Hematopoietic multipotent progenitor cell treated with erythropoietin and hydrocortisone succinate and interleukin-3 and kit ligand, for 15 days (in vitro differentiated cells): ENCODE measurements around the gene ADARB2.

Source experiments
- DNase-seq: peaks from one replicate; pipeline ENCODE4 v3.0.0-alpha.2; 2015; ENCODE audit warnings: low spot score

ADARB2 gene

DNA sequence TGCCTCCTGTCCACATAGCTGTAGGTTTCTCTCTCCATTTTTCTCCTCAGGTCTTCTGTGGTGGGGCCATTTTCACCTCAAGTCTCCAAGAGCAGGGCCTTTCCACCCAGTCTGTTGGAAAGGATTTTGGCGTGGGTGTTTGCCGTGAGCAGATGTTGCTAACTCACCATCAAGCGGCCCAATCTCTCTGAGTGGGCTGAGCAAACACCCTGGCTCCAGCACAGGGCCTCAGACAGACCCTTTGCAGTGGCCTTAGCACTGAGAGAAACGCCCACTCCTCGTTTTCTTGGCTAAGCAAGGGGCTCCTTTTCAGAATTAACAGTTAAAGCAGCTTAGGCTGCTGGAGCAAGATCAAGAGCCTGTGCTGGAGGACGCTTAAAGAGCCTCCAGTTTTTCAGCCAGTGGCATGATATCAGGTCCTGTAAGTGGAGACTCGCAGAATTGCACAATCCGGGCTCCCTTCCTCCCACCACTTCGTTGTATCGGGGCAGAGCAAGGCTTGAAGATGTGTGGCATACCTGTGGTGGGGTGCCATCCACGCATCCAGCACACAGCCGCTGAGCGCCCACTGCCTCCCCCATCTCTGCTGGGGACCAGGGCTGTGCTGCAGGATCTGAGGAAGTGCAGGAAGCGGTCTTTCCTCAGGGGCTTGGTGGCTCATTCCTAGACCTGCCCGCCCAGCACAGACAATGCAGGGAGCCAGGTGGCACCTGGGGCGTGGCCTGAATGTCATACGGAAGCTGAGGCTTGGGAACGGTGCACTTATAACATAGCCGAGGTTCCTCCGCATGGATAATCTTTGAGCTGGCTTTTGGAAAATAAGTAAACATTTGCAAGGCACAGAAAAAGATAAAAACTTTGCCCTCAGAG, 142.7 kb downstream of the ADARB2 start:
- no peak for DNase-seq

DNA sequence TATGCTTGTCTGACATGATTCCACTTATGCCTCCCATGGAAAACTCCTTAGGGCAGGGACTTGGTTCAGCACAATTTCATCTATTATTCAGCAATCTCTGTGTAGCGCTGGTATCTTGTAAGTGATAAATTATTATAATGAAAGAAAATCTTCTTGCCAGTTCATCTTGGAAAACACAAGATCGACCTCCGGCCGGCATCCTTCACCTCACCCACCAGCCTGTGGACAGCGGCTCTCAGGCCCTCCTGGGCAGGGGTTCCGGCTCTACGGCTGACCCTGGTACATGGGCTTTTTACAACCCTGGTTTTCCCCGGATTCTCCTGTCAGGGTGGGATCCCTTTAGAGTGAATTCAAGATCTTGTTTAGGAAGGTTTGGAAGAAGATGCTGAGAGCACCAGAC, 145.6 kb downstream of the ADARB2 start:
- DNase-seq, result no peak

DNA sequence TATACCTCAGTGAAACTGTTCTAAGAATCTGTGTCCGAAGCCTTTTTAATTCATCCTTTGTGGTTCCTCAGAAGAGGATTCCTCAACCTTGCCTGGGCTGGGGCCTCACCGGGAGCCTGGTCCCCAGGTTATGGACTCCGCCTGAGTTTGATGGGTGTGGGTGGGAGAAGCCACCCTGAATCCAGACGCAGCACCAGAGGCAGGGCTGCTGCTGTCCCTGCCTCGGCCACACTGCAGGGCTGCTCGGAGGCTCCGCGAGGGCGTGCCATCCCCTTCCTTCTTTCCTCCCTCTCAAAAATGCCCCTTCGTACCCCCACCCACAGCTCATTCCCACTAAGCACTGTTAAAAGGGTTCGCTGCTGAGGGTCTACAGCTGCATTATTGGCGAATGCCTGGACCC, 146.3 kb downstream of the ADARB2 start:
- DNase-seq, result no peak

DNA sequence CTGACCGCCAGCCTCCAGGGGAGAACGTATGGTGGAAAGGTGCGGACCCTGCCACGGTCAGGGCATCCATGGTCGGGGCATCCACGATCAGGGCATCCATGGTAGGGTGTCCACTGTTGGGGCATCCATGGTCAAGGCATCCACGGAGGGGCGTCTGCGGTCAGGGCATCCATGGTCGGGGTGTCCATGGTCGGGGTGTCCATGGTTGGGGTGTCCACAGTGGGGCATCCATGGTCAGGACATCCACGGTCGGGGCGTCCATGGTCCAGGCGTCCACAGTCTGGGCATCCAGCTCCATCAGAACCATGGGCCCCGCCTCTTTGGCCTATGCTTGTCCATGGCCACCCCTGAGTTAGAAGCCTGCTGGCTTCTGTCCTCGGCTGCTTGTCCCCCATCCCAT, 148.1 kb downstream of the ADARB2 start:
- DNase-seq, result no peak

DNA sequence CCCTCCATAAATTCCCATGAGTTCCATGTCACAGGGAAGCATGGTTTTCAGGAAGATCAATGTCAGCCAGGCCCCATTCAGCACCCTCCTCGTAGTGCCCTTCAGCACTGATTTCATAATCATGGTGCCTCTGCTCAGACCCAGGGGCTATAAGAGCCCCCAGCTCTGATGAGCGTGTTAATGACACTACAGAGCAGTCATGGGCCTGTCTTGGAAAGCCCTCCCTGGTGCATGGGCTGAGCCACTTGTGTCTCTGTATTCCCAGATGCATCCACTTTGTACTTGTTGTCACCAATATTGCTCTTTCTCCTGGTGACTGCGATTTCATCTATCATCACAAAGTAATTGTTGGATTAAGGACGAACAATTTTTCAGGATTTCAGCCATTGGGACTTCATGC, 154.6 kb downstream of the ADARB2 start:
- no peak for DNase-seq

DNA sequence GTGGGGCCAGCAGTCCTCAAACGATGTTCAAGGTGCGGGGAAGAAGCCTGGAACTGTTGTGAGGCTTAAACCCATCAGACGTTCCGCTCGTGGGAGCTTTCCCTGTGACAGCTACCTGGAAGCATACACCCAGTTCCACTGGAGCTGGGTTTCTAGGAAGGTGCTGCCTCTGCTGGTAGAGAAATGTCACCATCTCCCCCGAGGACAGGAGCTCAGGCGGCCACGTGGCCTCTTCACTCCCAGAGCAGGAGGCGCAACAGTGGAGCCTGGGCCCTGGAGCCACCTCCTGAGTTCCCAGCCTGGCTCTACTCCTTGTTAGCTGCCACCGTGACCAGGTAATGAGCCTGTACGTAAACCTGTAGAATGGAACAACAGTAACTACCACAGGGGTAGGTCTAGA, 156.1 kb downstream of the ADARB2 start:
- no peak for DNase-seq

DNA sequence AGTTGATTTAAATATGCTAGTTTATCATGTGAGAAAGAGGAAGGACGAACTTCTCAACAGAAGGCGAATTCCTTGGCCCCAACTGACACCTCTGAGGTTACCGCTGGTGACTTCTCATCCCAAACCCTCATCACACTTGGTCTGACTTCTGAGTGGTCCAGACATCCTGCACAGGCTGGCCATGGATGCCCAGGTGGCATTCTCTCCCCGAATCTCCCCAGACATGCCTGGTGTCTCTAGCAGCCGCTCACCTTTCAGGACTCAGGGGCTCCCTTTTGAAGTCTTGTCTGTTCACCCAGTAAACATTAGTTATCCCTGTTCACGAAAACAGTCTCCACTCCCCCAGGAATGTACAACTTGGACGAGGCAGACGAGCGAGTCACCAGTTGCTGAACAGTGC, 157.7 kb downstream of the ADARB2 start:
- DNase-seq, result no peak

DNA sequence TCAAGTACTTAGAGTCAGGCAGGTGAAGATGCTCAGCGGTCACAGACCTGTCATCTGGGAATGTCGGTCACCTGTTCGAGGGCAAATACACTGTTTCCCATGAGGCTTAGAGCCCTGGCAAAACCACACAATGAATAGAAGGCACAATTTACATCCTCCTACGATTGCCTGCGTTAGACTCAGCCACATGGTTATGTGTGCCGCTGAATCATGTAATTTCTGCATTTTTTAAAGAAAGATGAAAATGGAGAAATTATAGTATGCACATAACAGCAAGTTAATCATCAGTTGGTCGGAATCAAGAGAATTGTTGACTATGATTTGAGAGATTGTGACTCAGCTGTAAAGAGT, 158.2 kb downstream of the ADARB2 start:
- DNase-seq, result no peak

DNA sequence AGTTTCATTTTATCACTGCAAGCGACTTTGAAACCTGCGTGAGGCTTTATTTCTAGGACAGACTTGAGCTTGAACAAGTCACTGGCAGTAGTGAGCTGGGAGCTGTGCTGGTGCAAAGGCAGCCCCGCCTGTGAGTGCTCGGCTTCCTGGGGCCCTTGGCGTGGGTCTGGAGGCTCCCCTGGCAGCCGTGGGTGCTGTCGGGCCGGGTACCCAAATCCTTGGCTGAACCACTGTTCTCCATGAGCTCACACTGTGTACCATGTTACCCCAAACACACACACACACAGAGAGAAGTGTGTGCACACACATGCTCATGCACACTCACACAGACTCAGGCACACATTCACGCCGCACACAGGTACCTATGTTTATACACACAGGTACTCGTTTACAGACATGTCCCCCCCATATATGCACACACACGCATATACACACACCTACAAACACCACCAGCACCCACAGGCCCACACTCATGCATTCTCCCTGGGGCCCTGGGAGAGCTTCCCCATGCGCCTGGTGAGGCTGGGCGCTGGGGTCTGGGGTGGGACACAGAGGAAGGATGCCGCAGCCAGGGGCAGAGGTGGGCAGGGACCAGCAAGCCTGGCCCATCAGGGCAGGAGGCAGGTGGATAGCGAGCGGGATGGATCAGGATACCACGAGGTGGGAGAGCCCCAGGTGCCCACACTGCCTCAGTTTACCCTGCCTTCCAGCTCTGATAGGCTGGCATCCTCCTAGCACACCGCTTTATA, 158.8 kb downstream of the ADARB2 start:
- no peak for DNase-seq

DNA sequence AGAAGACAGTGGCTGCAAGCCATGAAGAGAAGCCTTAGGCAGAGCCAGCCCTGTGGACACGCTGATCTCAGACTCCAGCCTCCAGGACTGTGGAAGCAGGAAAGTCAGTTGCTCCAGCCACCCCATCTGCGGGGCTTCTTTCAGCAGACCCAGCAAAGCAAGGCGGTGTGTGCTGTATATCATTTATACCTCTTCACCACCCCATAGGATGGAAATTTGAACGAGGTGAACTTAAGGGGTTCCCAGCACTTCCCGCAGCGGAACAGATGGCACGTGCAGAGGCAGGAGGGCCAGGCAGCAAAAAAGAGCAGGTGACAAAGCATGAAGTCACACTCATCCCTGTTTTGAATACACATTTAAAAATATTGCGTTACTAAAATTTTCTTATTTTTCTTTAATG, 159.4 kb downstream of the ADARB2 start:
- no peak for DNase-seq

DNA sequence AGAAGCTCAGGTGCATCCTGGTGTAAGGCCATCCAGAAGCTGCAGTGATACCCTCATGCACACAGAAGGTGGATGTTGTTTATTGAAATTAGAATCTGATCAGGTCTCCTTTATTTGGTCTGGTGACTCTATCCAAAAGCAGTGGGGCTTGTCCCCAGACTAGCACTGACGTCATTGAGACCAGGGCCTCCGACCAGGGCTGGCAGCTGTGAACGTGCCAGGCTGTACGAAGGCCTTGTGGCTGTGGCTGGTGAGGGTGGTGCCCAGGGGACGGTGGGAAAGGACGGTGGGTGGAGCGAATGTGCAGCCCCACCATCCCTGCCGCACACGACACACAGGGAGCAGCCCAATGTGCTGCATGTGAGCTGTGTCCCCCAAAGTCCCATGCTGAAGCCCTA, 160.0 kb downstream of the ADARB2 start:
- no peak for DNase-seq

DNA sequence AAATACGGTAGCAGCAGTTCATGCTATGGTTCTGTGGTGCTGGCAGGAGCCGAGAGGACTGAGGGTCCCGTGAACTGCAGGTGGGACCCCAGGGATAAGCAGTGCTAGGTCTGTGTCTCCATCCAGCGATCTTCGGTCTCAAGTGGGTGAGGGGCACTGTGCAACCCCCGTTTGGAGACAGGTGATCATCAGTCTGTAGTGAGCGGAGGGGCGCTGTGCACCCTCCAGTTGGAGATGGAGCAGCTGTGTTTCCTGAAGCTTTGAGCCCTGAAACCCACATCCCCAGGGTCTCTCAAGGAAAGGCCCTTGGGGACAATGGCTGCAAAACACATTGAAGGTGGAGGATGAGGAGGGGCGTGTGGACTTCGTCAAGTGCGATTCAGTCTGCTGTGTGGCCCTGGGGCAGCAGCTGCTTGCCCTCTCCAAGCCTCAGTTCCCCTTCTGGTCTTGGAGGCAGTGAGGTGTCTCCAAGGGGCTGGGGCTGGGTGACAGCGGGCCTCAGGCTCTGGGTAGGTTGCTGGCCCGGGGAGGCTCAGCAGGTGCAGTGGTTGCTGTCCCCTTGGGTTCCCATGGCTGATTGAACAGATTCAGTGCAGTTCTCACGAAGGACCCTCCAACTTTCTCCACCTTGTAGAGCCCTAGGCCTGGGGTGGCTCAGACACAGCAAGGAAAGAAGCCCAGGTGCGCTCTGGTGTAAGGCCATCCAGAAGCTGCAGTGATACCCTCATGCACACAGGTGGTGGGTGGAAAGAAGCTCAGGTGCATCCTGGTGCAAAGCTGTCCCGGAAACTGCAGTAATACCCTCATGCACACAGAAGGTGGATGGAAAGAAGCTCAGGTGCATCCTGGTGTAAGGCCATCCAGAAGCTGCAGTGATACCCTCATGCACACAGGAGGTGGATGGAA, 160.6 kb downstream of the ADARB2 start:
- no peak for DNase-seq

DNA sequence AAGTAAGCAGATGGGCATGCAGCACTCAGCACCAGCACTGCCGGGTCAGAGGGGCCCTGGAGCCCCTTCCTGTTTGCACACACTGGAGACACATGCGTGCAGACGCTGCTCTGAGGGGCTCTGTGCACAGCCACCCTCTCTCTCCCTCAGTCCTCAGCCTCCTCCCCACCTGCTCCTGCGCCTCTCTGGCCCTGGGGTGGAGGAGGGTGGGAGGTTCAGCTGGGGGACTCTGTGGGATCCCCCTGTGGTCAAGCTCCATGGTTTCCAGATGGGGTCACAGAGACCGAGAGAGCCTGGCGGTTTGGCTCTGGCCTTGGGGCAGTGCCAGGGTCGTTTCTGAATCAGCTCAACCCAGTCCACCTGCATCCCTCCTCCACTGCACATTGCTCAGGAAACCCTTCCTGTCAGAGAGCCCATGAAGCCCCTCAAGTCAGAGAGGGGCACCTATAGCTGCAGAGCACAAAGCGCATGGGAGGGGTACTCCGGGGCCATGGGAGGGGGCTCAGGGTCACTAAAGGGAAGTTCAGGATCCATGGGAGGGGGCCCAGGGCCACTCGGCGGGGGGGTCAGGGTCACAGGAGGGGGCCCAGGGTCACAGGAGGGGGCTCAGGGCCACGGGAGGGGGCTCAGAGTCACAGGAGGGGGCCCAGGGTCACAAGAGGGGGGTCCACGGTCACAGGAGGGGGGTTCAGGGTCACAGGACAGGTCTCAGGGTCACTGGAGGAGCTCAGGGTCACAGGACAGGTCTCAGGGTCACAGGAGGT, 161.7 kb downstream of the ADARB2 start:
- no peak for DNase-seq

DNA sequence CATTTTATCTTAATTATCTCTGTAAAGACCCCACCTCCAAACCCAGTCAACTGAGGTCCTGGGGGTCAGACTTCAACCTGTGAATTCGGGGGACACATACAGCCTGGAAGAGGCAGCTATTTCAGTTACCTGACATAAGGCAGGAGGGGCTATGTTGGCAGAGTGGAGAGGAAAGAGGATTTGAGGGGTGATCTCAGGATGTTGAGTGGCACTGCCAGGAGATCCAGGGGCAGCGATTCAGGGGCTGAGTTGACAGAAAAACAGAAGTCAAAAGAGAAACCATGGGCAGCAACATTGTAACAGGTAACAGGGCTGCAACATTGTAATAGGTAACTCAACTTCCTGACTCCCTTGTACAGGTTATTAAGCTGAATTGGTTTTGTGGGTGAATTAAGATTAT, 162.6 kb downstream of the ADARB2 start:
- no peak for DNase-seq

DNA sequence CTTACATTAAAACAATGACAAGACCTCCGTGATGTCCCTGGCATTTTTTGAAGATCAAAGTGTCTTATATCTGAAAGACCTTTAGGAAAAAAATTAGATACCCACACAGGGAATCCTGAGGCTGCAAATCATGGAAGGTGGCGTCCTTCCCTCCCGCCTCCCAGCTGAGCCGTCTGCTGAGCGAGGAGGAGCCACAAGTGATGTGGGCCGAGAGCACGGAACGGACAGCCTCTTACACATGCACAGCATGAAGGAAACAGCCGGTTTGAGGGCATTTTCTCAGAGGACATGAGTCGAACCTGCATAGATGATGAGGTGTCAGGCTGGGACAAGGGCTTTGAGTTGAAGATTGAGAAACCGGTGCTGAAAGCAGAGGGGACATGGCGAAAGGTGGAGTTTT, 163.3 kb downstream of the ADARB2 start:
- DNase-seq, result no peak

DNA sequence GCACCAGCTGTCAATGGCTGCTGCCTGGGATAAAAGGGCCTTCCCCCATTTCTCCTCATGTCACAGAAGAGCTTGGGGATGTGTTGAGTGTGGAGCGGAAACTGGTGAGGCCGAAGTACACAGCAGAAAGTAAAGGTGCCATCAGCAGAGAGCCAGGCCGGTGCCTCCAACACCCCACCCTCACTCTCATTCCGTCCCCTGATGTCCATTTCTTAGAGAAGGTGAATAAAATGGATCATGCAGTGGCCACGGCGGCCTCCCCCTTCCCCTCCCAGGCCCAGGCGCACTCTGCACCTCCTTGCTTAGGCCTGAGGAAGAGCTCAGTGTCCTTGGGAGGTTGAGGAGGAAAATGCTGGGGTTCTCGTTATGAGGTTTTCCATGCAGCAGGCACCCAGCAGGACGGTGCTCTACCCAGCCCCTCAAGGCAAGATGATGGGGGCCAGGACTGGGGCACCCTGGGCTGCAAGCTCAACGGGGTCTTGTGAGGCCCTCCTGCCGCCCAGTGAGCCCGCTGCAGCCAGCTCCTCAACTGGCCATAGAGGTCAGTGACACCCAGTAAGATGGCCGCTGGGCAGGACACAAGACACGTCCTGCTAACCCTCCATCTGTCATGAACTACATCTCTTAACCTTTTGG, 163.9 kb downstream of the ADARB2 start:
- DNase-seq, result no peak

DNA sequence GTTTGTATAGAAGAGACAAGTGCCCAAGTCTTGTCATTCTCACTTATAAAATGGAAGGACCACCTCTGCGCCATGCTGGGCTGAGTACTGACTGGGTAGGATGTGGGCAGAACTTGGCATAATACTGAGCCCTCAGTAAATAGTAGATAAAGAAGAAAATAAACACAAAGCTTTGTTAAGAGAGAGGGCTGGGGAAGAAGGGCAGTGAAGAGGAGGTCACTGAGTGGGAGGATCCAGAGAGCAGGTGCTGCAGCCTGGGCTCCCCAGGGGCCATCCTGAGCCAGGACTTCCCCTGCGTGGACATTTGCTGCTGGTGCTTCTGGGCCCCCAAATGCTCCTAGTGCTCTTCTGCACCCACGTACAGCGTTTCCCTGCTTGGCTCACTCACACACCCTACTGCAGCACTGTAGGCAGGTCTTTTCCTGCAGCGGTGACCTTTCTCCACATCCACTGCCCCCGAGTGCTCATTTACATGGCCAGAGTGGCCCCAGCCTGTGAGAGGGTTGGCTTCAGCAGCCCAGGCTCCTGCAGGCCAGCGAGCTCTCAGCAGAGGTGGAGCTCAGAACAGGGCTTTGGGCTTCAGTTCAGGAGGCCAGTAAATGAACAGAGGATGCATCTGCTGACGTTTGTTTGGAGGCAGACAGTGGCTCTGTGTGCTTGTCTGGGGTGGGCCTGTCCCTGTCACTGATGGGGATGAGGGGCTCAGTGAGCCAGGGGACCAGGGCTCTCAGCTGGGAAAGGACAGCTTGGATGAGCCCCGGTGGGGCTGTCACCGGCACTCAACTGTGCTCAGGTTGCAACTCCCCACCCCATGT, 164.6 kb downstream of the ADARB2 start:
- DNase-seq, result no peak

DNA sequence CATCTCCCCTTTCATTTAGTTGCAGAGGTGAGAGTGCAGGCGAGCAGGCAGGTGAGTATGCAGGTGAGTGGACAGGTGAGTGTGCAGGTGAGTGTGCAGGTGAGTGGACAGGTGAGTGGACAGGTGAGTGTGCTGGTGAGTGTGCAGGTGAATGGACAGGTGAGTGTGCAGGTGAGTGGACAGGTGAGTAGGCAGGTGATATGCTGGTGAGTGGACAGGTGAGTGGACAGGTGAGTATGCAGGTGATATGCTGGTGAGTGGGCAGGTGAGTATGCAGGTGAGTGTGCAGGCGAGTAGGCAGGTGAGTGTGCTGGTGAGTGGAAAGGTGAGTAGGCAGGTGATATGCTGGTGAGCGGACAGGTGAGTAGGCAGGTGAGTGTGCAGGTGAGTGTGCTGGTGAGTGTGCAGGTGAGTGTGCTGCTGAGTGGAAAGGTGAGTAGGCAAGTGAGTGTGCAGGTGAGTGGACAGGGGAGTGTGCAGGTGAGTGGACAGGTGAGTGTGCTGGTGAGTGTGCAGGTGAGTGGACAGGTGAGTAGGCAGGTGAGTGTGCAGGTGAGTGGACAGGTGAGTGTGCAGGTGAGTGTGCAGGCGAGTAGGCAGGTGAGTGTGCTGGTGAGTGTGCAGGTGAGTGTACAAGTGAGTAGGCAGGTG, 165.6 kb downstream of the ADARB2 start:
- no peak for DNase-seq

DNA sequence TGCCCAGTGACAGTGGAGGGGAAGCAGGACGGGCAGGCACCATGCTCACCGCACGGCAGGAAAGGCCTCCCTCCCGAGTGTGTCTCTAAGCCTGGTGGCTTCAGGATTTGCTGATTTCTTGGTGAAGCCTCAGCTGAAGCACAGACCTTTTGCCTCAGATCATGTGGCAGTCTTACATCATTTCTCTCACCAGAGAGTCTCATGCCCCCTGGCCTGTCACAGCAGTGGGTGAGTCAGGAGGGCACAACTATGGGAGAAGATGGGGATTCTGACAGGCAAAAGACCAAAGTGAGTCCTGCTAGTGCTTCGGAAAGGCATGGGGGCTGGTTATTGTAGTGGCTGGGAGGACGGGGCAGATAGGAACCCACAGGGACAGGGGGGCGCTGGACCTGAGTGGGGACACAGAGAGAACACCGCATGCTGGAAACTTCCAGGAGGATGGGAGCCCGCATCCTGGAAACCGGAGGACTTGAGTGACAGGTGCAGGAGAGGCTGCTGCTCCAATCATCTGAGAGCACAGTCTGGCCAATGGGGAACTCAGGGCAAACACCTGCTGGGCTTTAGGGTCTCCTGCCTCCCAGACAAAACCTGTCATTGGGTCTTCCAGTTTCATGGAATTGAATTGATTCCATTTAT, 166.8 kb downstream of the ADARB2 start:
- DNase-seq, result no peak
